GM18520 (cell line): ENCODE measurements around the gene TAF1A.
A peak's percentile ranks its signal among the peaks of the same experiment; 100 is the strongest.
"Not testable (repeated sequence)": the region's sequence is repeated elsewhere in the genome, so short reads cannot be mapped to it uniquely, and the experiment has no call there.

Experiments used
- ATAC-seq: cut with Tn5 transposase; IDR thresholded peaks from one replicate; pipeline ENCODE4 v1.9.1; 2021; ENCODE audit not compliant: unreplicated experiment

The TAF1A gene

GRCh38 chr1:222589462-222590302, at the start of gene TAF1A:
Gene TAF1A (minus strand): TSS chr1:222589933.
- peak; percentile 94 for ATAC-seq

- no peak for ATAC-seq
Observed at GRCh38 chr1:222634180-222635013, 44.7 kb upstream of the TAF1A start.

GRCh38 chr1:222632749-222633148, 43.0 kb upstream of the TAF1A start:
- no peak for ATAC-seq

- no peak for ATAC-seq
Observed at GRCh38 chr1:222631611-222632208, 42.0 kb upstream of the TAF1A start.

- ATAC-seq, result no peak
Observed at GRCh38 chr1:222629921-222630535, 40.3 kb upstream of the TAF1A start.

GRCh38 chr1:222627232-222627631, 37.5 kb upstream of the TAF1A start:
- no peak for ATAC-seq

GRCh38 chr1:222624214-222624613, 34.5 kb upstream of the TAF1A start:
- ATAC-seq, result no peak

- no peak for ATAC-seq
Observed at GRCh38 chr1:222623458-222623857, 33.7 kb upstream of the TAF1A start.

GRCh38 chr1:222622765-222623164, 33.0 kb upstream of the TAF1A start:
- ATAC-seq, result no peak

- peak; percentile 33 for ATAC-seq
Observed at GRCh38 chr1:222620566-222620965, 30.8 kb upstream of the TAF1A start.

- ATAC-seq, result no peak
Observed at GRCh38 chr1:222618880-222619596, 29.3 kb upstream of the TAF1A start.

- ATAC-seq, result peak; percentile 33
Observed at GRCh38 chr1:222618001-222618879, 28.5 kb upstream of the TAF1A start, which contains the start of gene MIA3. Gene MIA3 (plus strand): TSS chr1:222618097. CDS start chr1:222618111, 14 bp downstream.

GRCh38 chr1:222617367-222617951, 27.7 kb upstream of the TAF1A start:
- ATAC-seq, result peak; percentile 79

GRCh38 chr1:222616525-222616924, 26.8 kb upstream of the TAF1A start:
- no peak for ATAC-seq

GRCh38 chr1:222613627-222614026, 23.9 kb upstream of the TAF1A start:
- ATAC-seq, result no peak

GRCh38 chr1:222610728-222611127, 21.0 kb upstream of the TAF1A start:
- ATAC-seq, result no peak

GRCh38 chr1:222609111-222609510, 19.4 kb upstream of the TAF1A start:
- ATAC-seq, result not testable (repeated sequence)

GRCh38 chr1:222606757-222607156, 17.0 kb upstream of the TAF1A start:
- no peak for ATAC-seq

GRCh38 chr1:222601257-222601656, 11.5 kb upstream of the TAF1A start:
- no peak for ATAC-seq
